K562 (cell line): ENCODE results near the gene SLC27A4. TPM values are rescaled to one million over a fixed set of nuclear protein-coding genes. Genes with fewer than 3 reads are reported as not detected.

ENCODE experiments used
- MLLT1 ChIP-seq, 2 experiments: fragments of 450-650 bp; IDR thresholded peaks; 2 replicates each; pipeline ENCODE4 v1.6.1; 2016
- PRDM10 ChIP-seq: fragments of 450-650 bp; IDR thresholded peaks from 2 replicates; pipeline ENCODE4 v1.6.1; 2018; ENCODE audit not compliant: partially characterized antibody
- U2AF1 ChIP-seq: fragments of 200-400 bp; formaldehyde crosslinking; optimal IDR thresholded peaks from 2 replicates; pipeline ENCODE3; 2017; ENCODE audit warnings: mild to moderate bottlenecking, low read depth, low read length, moderate library complexity
- YY1 ChIP-seq, 3 experiments: IDR thresholded peaks; 2 replicates each; pipeline ENCODE4 v1.6.1; 2011; ENCODE audit warnings: low read length in 2 of 3, mild to moderate bottlenecking in 2 of 3, moderate library complexity in 2 of 3, borderline replicate concordance in 1 of 3, control low read depth in 1 of 3, low read depth in 1 of 3; ENCODE audit not compliant: insufficient read depth in 3 of 3, insufficient replicate concordance in 2 of 3, control insufficient read depth in 1 of 3, insufficient read length in 1 of 3; ENCODE audit errors: extremely low read depth in 1 of 3
- ZBTB40 ChIP-seq, 2 experiments: fragments of 450-650 bp in 1 of 2; sonication (generic) in 1 of 2; formaldehyde crosslinking in 1 of 2; IDR thresholded peaks; 2 replicates each; pipeline versions ENCODE4 v1.7.1 to v1.9.0; 2016 to 2022; ENCODE audit warnings: inconsistent platforms in 1 of 2, mild to moderate bottlenecking in 1 of 2, missing genetic modification reagents in 1 of 2
- ZNF41 ChIP-seq: fragments of 250-450 bp; sonication (Bioruptor Pico); conservative IDR thresholded peaks from 2 replicates; pipeline ENCODE4 v1.4.0; 2020; ENCODE audit warnings: mild to moderate bottlenecking
- polyA plus RNA-seq, 8 experiments: library from polyadenylated mRNA; depleted of rRNA in 4 of 8; stranded (reverse) in 5 of 8; unstranded in 3 of 8; fragments of >200 nt; fragmentation: Nextera tagmentation in 2 of 8; fragmentation: Illumina TruSeq in 1 of 8; extraction: Ambion mirVana in 2 of 8; extraction: Trizol in 1 of 8; gene quantifications; 2 replicates each; pipeline versions ENCODE4 v1.2.1 to v1.2.3, GENCODE V29; 2011 to 2014; ENCODE audit warnings: inconsistent platforms in 1 of 8, missing spikeins in 1 of 8
- total RNA-seq, 7 experiments: library from RNA; depleted of rRNA in 6 of 7; stranded (reverse); fragments of >200 nt in 6 of 7; fragmentation: Illumina TruSeq in 2 of 7; extraction: Trizol in 2 of 7; gene quantifications; 2 replicates each; pipeline versions ENCODE4 v1.2.1 to v1.2.3, GENCODE V29; 2011 to 2021; ENCODE audit warnings: low replicate concordance in 1 of 7

SLC27A4 gene
- total and polyA plus RNA-seq, 9 of the 15 experiments (the other 6 are each of a cell fraction or from before 2014, with no cell fraction given), result 0.25 to 35.7 (median 14.0) TPM

DNA sequence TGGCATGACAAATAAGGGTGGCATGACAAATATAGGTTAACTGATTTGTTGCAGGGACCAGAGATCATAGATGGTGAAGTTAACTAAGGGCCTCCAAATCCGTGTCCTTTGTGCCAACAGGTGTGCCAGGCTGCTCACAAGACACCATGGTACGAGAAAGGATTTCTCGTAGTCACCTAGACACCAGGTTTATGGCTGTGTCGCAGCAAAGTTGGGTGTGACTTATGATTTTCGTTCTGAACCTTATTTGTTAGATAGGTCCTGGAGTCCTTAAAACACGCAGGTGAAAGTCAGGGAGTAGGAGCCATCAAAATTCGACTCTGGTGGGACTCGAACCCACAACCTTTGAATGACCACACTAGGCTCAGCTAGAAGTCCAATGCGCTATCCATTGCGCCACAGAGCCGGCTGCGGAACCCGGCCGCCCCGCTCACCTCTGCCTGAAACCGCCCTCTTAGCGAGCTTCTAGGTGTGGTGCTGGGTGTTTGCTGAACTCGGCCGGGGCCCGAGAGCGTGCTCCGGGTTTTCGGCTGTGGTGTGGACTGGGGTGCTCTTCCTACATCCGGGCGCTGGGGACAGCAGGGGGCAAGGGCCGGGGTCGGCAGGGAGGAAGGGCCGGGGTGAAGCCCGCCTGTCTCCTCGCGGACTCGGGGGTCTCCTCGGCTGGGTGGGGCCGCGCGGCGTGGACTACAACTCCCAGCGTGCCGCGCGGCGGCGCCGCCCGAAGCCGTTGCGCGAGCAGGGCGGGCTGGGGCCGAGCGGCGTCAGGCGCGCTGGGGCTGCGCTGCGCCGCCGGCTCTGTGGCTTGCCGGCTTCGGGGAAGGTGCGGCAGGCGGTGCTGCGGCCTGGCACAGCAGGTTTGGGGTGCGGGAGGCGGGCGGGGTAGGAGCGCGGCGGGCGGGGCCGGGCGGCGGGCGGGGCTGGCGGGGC is at the start of gene SLC27A4 (continued):
- TF ChIP-seq ZBTB40 (IDR thresholded peaks at IDR 0.05), result peak; percentile 90
- TF ChIP-seq ZBTB40 (CRISPR knock-in tag; IDR thresholded peaks at IDR 0.05), result no peak
- peak in 1 of 2 experiments; percentile 52; a peak in 1 of 4 replicates for TF ChIP-seq MLLT1 (IDR thresholded peaks at IDR 0.05)
- peak in 2 of 3 experiments; percentile 46 to 80 for TF ChIP-seq YY1 (IDR thresholded peaks at IDR 0.05; ENCODE audit: borderline replicate concordance in 1 of 3, control insufficient read depth in 1 of 3, extremely low read depth in 1 of 3, insufficient read depth in 3 of 3, insufficient read length in 1 of 3, insufficient replicate concordance in 2 of 3, low read depth in 1 of 3, low read length in 2 of 3)
- TF ChIP-seq U2AF1, result no peak
- TF ChIP-seq PRDM10, result peak; percentile 27
- TF ChIP-seq ZNF41, result peak; percentile 54; the same call in 1 of the 2 replicates
